Mesendoderm (in vitro differentiated cells): ENCODE data around the gene MAD1L1.

ENCODE experiments used
- DNase-seq: peaks from one replicate; pipeline ENCODE4 v3.0.0; 2013
- H2AK5ac ChIP-seq: 2 replicates; pipeline ENCODE4 v1.6.1; 2013; ENCODE audit warnings: low read length, inconsistent platforms
- H2BK120ac ChIP-seq: 2 replicates; pipeline ENCODE4 v1.6.1; 2013; ENCODE audit warnings: low read depth, mild to moderate bottlenecking, low read length, moderate library complexity, mixed read lengths
- H2BK15ac ChIP-seq: replicated peaks from 2 replicates; pipeline ENCODE4 v1.6.1; 2013; ENCODE audit warnings: low read depth, mild to moderate bottlenecking, moderate library complexity
- H2BK5ac ChIP-seq: 2 replicates; pipeline ENCODE4 v1.6.1; 2013; ENCODE audit warnings: low read length, inconsistent platforms
- H3K18ac ChIP-seq: 2 replicates; pipeline ENCODE4 v1.6.1; 2013; ENCODE audit warnings: mild to moderate bottlenecking, low read length, mixed read lengths
- H3K23ac ChIP-seq: one replicate; pipeline ENCODE4 v1.6.1; 2013; ENCODE audit warnings: low read length
- H3K27ac ChIP-seq: 2 replicates; pipeline ENCODE4 v1.5.1; 2013; ENCODE audit warnings: low read depth, mild to moderate bottlenecking, inconsistent platforms, low read length, moderate library complexity
- H3K27me3 ChIP-seq: 2 replicates; pipeline ENCODE4 v1.6.1; 2013; ENCODE audit warnings: low read length, control low read depth, mild to moderate bottlenecking, inconsistent platforms; ENCODE audit not compliant: insufficient read depth, poor library complexity
- H3K36me3 ChIP-seq: 2 replicates; pipeline ENCODE4 v1.6.1; 2013; ENCODE audit warnings: low read length, inconsistent platforms; ENCODE audit not compliant: control insufficient read depth, insufficient read depth
- H3K4ac ChIP-seq: one replicate; pipeline ENCODE4 v1.6.1; 2013; ENCODE audit warnings: low read depth, mild to moderate bottlenecking, low read length, moderate library complexity
- H3K4me1 ChIP-seq: 2 replicates; pipeline ENCODE4 v1.6.1; 2013; ENCODE audit warnings: low read depth, low read length, inconsistent platforms; ENCODE audit not compliant: control insufficient read depth
- H3K4me2 ChIP-seq: 2 replicates; pipeline ENCODE4 v1.6.1; 2013; ENCODE audit warnings: low read length
- H3K4me3 ChIP-seq: 2 replicates; pipeline ENCODE4 v1.5.1; 2013; ENCODE audit warnings: mild to moderate bottlenecking, low read length
- H3K56ac ChIP-seq: one replicate; pipeline ENCODE4 v1.6.1; 2013; ENCODE audit warnings: low read length
- H3K79me1 ChIP-seq: 2 replicates; pipeline ENCODE4 v1.6.1; 2013; ENCODE audit warnings: low read length, inconsistent platforms
- H3K79me2 ChIP-seq: 2 replicates; pipeline ENCODE4 v1.6.1; 2013; ENCODE audit warnings: mild to moderate bottlenecking, low read length; ENCODE audit not compliant: control insufficient read depth, insufficient read depth
- H3K9ac ChIP-seq: 2 replicates; pipeline ENCODE4 v1.6.1; 2013; ENCODE audit warnings: low read length, inconsistent platforms
- H4K5ac ChIP-seq: one replicate; pipeline ENCODE4 v1.6.1; 2013; ENCODE audit warnings: low read length
- H4K8ac ChIP-seq: one replicate; pipeline ENCODE4 v1.6.1; 2013; ENCODE audit warnings: low read depth, mild to moderate bottlenecking, control low read depth, low read length, moderate library complexity
- WGBS: extraction: QIAGEN DNeasy Blood & Tissue Kit; methylation state at CpG from one replicate; pipeline ENCODE4 v1.1.7; 2013; ENCODE audit warnings: low lambda C conversion rate, missing lambda C conversion rate; ENCODE audit not compliant: insufficient coverage; ENCODE audit errors: extremely low coverage; 5-methylcytosine and 5-hydroxymethylcytosine counted together

MAD1L1 gene

DNA sequence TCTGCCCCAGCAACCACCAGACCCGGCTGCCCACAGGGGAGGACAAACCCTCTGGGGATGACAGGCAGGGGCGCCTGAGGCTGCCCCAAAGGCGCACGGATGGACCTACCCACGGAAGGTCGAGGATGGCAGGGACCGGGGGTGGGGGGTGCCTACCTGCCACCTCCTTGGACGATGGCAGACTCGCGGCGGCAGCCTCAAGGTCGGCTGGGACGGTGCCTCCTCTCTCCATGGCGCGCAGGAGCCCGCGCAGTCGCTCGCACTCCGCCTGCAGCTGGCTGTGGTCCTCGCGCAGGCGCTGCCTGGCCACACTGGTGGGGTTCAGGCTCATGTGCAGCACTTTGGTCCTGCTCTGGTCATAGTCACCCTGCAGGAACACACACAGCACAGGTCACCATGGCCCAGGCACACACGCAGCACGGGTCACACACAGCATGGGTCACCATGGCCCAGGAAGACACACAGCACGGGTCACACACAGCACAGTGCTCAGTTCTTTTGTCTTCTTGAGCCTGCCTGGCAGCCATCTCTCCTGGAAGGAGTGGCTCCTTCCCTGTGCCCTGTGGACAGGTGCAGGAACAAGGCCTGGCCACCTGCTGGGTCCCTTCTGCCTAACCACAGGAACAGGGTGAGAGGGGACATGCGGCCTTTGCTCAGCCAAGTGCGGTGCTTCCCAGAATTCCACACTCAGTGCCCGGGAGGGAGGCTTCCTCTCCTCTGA, 296.1 kb downstream of the MAD1L1 start:
- H4K8ac ChIP-seq, result no peak overlapping the region
- no peak overlapping the region for H2BK5ac ChIP-seq
- H2AK5ac ChIP-seq, result no peak overlapping the region
- WGBS, result no CpG with 5 or more reads among the region's 29 CpGs
- no peaks in the 10 kb centered on the region for H3K79me2 ChIP-seq
- H4K5ac ChIP-seq, result no peak overlapping the region
- H3K4me1 ChIP-seq, result no peaks in the 10 kb centered on the region
- H3K23ac ChIP-seq, result no peak overlapping the region
- H2BK120ac ChIP-seq, result no peak overlapping the region
- H3K79me1 ChIP-seq, result no peaks in the 10 kb centered on the region
- DNase-seq, result no peak
- H3K18ac ChIP-seq, result no peak overlapping the region
- no peak overlapping the region for H2BK15ac ChIP-seq
- H3K4me3 ChIP-seq, result no peak overlapping the region
- no peak overlapping the region for H3K27ac ChIP-seq
- H3K4ac ChIP-seq, result no peak overlapping the region
- H3K56ac ChIP-seq, result no peak overlapping the region
- no peaks in the 10 kb centered on the region for H3K36me3 ChIP-seq
- no peaks in the 10 kb centered on the region for H3K27me3 ChIP-seq
- H3K9ac ChIP-seq, result no peak overlapping the region
- no peak overlapping the region for H3K4me2 ChIP-seq

GRCh38 chr7:1936006-1936310, 296.8 kb downstream of the MAD1L1 start:
- H4K5ac ChIP-seq, result no peak overlapping the region
- no peak overlapping the region for H3K18ac ChIP-seq
- H4K8ac ChIP-seq, result no peak overlapping the region
- H2BK120ac ChIP-seq, result no peak overlapping the region
- H3K4ac ChIP-seq, result no peak overlapping the region
- no peak overlapping the region for H2BK5ac ChIP-seq
- no peak overlapping the region for H3K4me2 ChIP-seq
- no peak overlapping the region for H3K9ac ChIP-seq
- H3K79me2 ChIP-seq, result no peaks in the 10 kb centered on the region
- H3K4me3 ChIP-seq, result no peak overlapping the region
- no peak overlapping the region for H2BK15ac ChIP-seq
- no peaks in the 10 kb centered on the region for H3K79me1 ChIP-seq
- no CpG with 5 or more reads among the region's 8 CpGs for WGBS
- no peak overlapping the region for H2AK5ac ChIP-seq
- H3K27ac ChIP-seq, result no peak overlapping the region
- no peaks in the 10 kb centered on the region for H3K27me3 ChIP-seq
- DNase-seq, result no peak
- no peaks in the 10 kb centered on the region for H3K36me3 ChIP-seq
- H3K4me1 ChIP-seq, result no peaks in the 10 kb centered on the region
- H3K56ac ChIP-seq, result no peak overlapping the region
- H3K23ac ChIP-seq, result no peak overlapping the region

DNA sequence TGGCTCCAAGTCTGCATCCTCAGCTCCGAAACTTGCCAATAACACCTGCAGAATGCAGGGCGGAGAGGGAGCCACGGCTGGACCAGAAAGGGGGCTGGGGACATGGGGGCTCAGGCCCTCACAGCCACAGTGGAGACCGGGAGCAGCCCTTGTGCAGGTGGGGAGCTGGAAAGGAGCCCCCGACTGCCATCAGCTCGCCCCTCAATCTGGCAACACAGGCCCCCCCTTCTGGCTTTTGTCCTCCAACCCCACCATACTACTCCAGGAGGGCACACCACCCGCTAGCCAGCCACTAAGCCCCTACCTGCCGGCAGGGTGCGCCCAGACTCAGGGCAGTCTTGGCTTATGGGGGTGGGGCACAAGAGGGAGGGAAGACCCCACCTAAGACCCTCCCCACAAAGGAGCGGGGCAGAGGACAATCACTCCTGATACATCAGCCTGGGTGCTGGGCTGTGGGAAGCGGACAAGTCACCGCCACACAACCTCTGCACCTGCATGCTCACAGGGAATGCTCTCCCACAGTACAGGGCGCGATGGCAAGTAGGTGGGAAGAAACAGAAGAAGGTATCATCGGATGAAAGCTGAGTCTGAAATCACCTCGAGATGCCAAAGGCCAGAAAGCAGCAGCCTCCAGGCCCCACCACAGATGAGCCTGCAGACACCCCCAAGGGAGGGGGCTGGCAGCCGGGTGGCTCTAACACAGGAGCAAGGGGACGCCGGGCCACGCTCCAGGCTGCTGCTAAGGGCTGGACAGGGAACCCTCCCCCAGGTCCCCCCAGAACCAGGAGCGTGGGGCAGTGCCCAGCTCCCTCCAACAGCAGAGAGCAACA, 297.4 kb downstream of the MAD1L1 start:
- Histone ChIP-seq H3K23ac (no peak overlapping the region), H2AK5ac (no peak overlapping the region), H3K27me3 (no peaks in the 10 kb centered on the region), H2BK5ac (no peak overlapping the region), H4K8ac (no peak overlapping the region), H3K27ac (no peak overlapping the region), H3K36me3 (no peaks in the 10 kb centered on the region), H3K4ac (no peak overlapping the region), H3K56ac (no peak overlapping the region), H3K4me2 (no peak overlapping the region), H3K79me2 (no peaks in the 10 kb centered on the region), H3K18ac (no peak overlapping the region), H2BK15ac (no peak overlapping the region), H3K4me3 (no peak overlapping the region), H3K4me1 (no peaks in the 10 kb centered on the region), H3K9ac (no peak overlapping the region), H3K79me1 (no peaks in the 10 kb centered on the region), H2BK120ac (no peak overlapping the region), H4K5ac (no peak overlapping the region)
- WGBS, result no CpG with 5 or more reads among the region's 21 CpGs
- no peak for DNase-seq

DNA sequence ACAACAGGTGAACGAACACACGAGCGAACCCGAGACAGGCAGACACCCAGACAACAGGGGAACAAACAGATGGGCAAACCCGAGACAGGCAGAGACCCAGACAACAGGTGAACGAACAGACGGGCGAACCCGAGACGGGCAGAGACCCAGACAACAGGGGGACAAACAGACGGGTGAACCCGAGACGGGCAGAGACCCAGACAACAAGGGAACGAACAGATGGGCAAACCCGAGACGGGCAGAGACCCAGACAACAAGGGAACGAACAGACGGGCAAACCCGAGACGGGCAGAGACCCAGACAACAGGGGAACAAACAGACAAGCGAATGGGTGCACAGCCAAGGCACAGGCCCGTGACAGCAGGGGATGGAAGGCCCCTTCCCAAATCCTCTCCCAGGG, 298.0 kb downstream of the MAD1L1 start:
- no peak overlapping the region for H3K4ac ChIP-seq
- no peak overlapping the region for H3K4me3 ChIP-seq
- H4K8ac ChIP-seq, result no peak overlapping the region
- no peak for DNase-seq
- no peaks in the 10 kb centered on the region for H3K79me1 ChIP-seq
- H3K56ac ChIP-seq, result no peak overlapping the region
- whole genome bisulfite sequencing, result no CpG with 5 or more reads among the region's 22 CpGs
- H3K9ac ChIP-seq, result no peak overlapping the region
- H2BK120ac ChIP-seq, result no peak overlapping the region
- no peak overlapping the region for H3K18ac ChIP-seq
- H3K23ac ChIP-seq, result no peak overlapping the region
- no peak overlapping the region for H3K27ac ChIP-seq
- H2AK5ac ChIP-seq, result no peak overlapping the region
- H3K27me3 ChIP-seq, result no peaks in the 10 kb centered on the region
- H2BK15ac ChIP-seq, result no peak overlapping the region
- no peaks in the 10 kb centered on the region for H3K79me2 ChIP-seq
- no peak overlapping the region for H4K5ac ChIP-seq
- no peaks in the 10 kb centered on the region for H3K36me3 ChIP-seq
- no peak overlapping the region for H3K4me2 ChIP-seq
- H2BK5ac ChIP-seq, result no peak overlapping the region
- no peaks in the 10 kb centered on the region for H3K4me1 ChIP-seq

DNA sequence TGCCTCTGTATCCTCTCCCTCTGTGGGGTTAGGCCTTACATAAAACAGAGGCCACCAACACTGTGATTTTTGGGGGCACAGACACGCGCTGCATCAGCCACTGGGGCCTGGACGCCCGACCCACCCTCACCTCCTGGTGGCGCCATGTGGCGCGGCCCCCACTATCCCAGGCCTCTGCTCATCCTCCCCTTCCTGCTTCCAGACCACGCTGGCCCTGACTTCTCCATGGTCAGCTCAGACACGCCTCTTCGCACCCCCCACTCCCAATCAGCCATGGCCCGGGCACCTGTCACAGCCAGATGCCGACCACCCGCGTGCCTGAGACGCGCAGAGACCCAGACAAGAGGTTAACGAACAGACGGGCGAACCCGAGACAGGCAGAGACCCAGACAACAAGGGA, 298.7 kb downstream of the MAD1L1 start:
- WGBS, result no CpG with 5 or more reads among the region's 20 CpGs
- H3K18ac ChIP-seq, result no peak overlapping the region
- no peaks in the 10 kb centered on the region for H3K27me3 ChIP-seq

More for the DNA sequence above, 298.7 kb downstream of the MAD1L1 start:
- no peak for DNase-seq
- Histone ChIP-seq H4K8ac (no peak overlapping the region), H3K36me3 (no peaks in the 10 kb centered on the region), H3K4me1 (no peaks in the 10 kb centered on the region), H3K4me3 (no peak overlapping the region), H3K4ac (no peak overlapping the region), H3K27ac (no peak overlapping the region), H2BK120ac (no peak overlapping the region), H3K23ac (no peak overlapping the region), H3K79me2 (no peaks in the 10 kb centered on the region), H3K79me1 (no peaks in the 10 kb centered on the region), H3K56ac (no peak overlapping the region), H3K4me2 (no peak overlapping the region), H4K5ac (no peak overlapping the region), H3K9ac (no peak overlapping the region), H2BK5ac (no peak overlapping the region), H2AK5ac (no peak overlapping the region), H2BK15ac (no peak overlapping the region)
